HCT116 (cell line): Measurements from ENCODE around the gene MGAT4A. TPM values are rescaled to one million over a fixed set of nuclear protein-coding genes. Genes with fewer than 3 reads are reported as not detected.

Experiments used
- ATAC-seq: fragments of 200-7000 bp; cut with Tn5 transposase; 2 replicates; pipeline ENCODE4 v1.9.1; 2020; ENCODE audit warnings: mild to moderate bottlenecking, moderate library complexity
- BruUV-seq: library from RNA; stranded (reverse); fragments of 400-500 nt; replicated peaks from 2 replicates; lab custom pipeline; 2021; lab: Mats Ljungman, UMichigan
- CTCF ChIA-PET: fragments of 300-600 bp; sonication (Branson Sonifier 250); formaldehyde crosslinking; loops from one replicate; lab custom pipeline; 2021; ENCODE audit warnings: antibody characterized with exemption; lab: Charles Lee
- POLR2A ChIA-PET: fragments of 300-600, 350-600 bp; sonication (Branson Sonifier 250); formaldehyde crosslinking; loops from one replicate; lab custom pipeline; 2021; ENCODE audit warnings: antibody characterized with exemption; lab: Charles Lee
- RAD21 ChIA-PET, 2 experiments: fragments of 300-600 bp; sonication (Branson Sonifier 250); formaldehyde crosslinking; loops; one replicate each; lab custom pipeline; 2023; ENCODE audit warnings: low total read pairs in 2 of 2; ENCODE audit not compliant: uncharacterized antibody in 2 of 2, unreplicated experiment in 2 of 2, low non-redundant PET in 1 of 2; lab: Charles Lee
- DNase-seq: peaks from one replicate; pipeline ENCODE4 v3.0.0-alpha.2; 2010; ENCODE audit warnings: low read depth, low spot score
- H2AFZ ChIP-seq: fragments of 200-600 bp; shearing (Covaris generic), sonication (generic); 2 replicates; pipeline ENCODE4 v1.6.1; 2017; ENCODE audit warnings: low read depth, mixed run types, mixed read lengths, antibody characterized with exemption, low read length; ENCODE audit not compliant: poor library complexity, severe bottlenecking
- H3K27ac ChIP-seq: 2 replicates; pipeline ENCODE4 v1.5.1; 2012; ENCODE audit warnings: low read depth, low read length
- H3K27me3 ChIP-seq: fragments of 200-600 bp; sonication (generic); 2 replicates; pipeline ENCODE4 v1.6.1; 2016; ENCODE audit warnings: mixed run types, low read length, mixed read lengths; ENCODE audit not compliant: insufficient read depth
- H3K36me3 ChIP-seq, 2 experiments: fragments of 200-500 bp in 1 of 2; fragments of 200-600 bp in 1 of 2; sonication (Bioruptor generic) in 1 of 2; sonication (generic) in 1 of 2; 2 replicates each; pipeline versions ENCODE4 v1.5.1 to v1.6.1; 2014 to 2016; ENCODE audit warnings: low read length in 2 of 2, inconsistent platforms in 1 of 2, mixed read lengths in 1 of 2, mixed run types in 1 of 2; ENCODE audit not compliant: insufficient read depth in 2 of 2, control insufficient read depth in 1 of 2
- H3K4me1 ChIP-seq, 2 experiments: fragments of 200-600 bp in 1 of 2; sonication (generic) in 1 of 2; 2 replicates each; pipeline versions ENCODE4 v1.5.1 to v1.6.1; 2012 to 2017; ENCODE audit warnings: low read length in 2 of 2, inconsistent platforms in 1 of 2, mild to moderate bottlenecking in 1 of 2, mixed read lengths in 1 of 2, mixed run types in 1 of 2, moderate library complexity in 1 of 2; ENCODE audit not compliant: insufficient read depth in 2 of 2, control insufficient read depth in 1 of 2
- H3K4me2 ChIP-seq: fragments of 200-600 bp; sonication (generic); 2 replicates; pipeline ENCODE4 v1.6.1; 2017; ENCODE audit warnings: mixed run types, low read length, mixed read lengths
- H3K4me3 ChIP-seq, 2 experiments: fragments of 200-600 bp in 1 of 2; sonication (generic) in 1 of 2; replicated peaks in 1 of 2; 2 replicates each; pipeline ENCODE4 v1.5.1; 2011 to 2016; ENCODE audit warnings: low read length in 2 of 2, control low read depth in 1 of 2, low read depth in 1 of 2, mild to moderate bottlenecking in 1 of 2, mixed read lengths in 1 of 2, mixed run types in 1 of 2
- H3K79me2 ChIP-seq: fragments of 200-600 bp; sonication (generic); 2 replicates; pipeline ENCODE4 v1.6.1; 2017; ENCODE audit warnings: mild to moderate bottlenecking, mixed run types, low read length, moderate library complexity, mixed read lengths; ENCODE audit not compliant: insufficient read depth
- H3K9ac ChIP-seq: fragments of 200-600 bp; sonication (generic); 2 replicates; pipeline ENCODE4 v1.6.1; 2016; ENCODE audit warnings: low read length, mixed read lengths
- H3K9me2 ChIP-seq: fragments of 200-600 bp; sonication (generic), shearing (Covaris generic); 2 replicates; pipeline ENCODE4 v1.6.1; 2017; ENCODE audit warnings: mixed run types, mild to moderate bottlenecking, moderate library complexity; ENCODE audit not compliant: insufficient read depth
- H3K9me3 ChIP-seq, 2 experiments: fragments of 200-500 bp in 1 of 2; fragments of 200-600 bp in 1 of 2; sonication (Bioruptor generic) in 1 of 2; sonication (generic) in 1 of 2; 2 replicates each; pipeline ENCODE4 v1.6.1; 2014 to 2017; ENCODE audit warnings: low read length in 2 of 2, mixed read lengths in 2 of 2, inconsistent platforms in 1 of 2, low read depth in 1 of 2, mild to moderate bottlenecking in 1 of 2, mixed run types in 1 of 2, moderate library complexity in 1 of 2; ENCODE audit not compliant: control insufficient read depth in 1 of 2, insufficient read depth in 1 of 2
- H4K20me1 ChIP-seq: fragments of 200-600 bp; sonication (generic), shearing (Covaris generic); 2 replicates; pipeline ENCODE4 v1.6.1; 2017; ENCODE audit warnings: mixed run types, mild to moderate bottlenecking, moderate library complexity; ENCODE audit not compliant: insufficient read depth
- CBX3 ChIP-seq: IDR thresholded peaks from 2 replicates; pipeline ENCODE4 v1.6.1; 2012; ENCODE audit warnings: low read depth
- CTCF ChIP-seq, 3 experiments: fragments of 200-600 bp in 1 of 3; sonication (generic) in 1 of 3; IDR thresholded peaks in 2 of 3; conservative IDR thresholded peaks in 1 of 3; 2 replicates each; pipeline ENCODE4 v1.5.1; 2012 to 2017; ENCODE audit warnings: low read depth in 2 of 3, low read length in 2 of 3, antibody characterized with exemption in 1 of 3, borderline replicate concordance in 1 of 3, control low read depth in 1 of 3, mild to moderate bottlenecking in 1 of 3, mixed read lengths in 1 of 3, mixed run types in 1 of 3, moderate library complexity in 1 of 3; ENCODE audit not compliant: insufficient read depth in 1 of 3
- EGR1 ChIP-seq: IDR thresholded peaks from 2 replicates; pipeline ENCODE4 v1.6.1; 2012; ENCODE audit warnings: low read depth
- ELF1 ChIP-seq: IDR thresholded peaks from 2 replicates; pipeline ENCODE4 v1.6.1; 2012; ENCODE audit warnings: low read depth, borderline replicate concordance
- EZH2 ChIP-seq: fragments of 200-600 bp; sonication (generic); IDR thresholded peaks from 2 replicates; pipeline ENCODE4 v1.6.1; 2017; ENCODE audit warnings: antibody characterized with exemption, mixed run types
- EZH2phosphoT487 ChIP-seq: fragments of 200-600 bp; IDR thresholded peaks from 2 replicates; pipeline ENCODE4 v1.6.1; 2018; ENCODE audit warnings: antibody characterized with exemption, borderline replicate concordance
- FOSL1 ChIP-seq: IDR thresholded peaks from 2 replicates; pipeline ENCODE4 v1.6.1; 2012; ENCODE audit warnings: low read depth
- JUND ChIP-seq: IDR thresholded peaks from 2 replicates; pipeline ENCODE4 v1.6.1; 2012
- POLR2AphosphoS5 ChIP-seq: IDR thresholded peaks from 2 replicates; pipeline ENCODE4 v1.6.1; 2011; ENCODE audit warnings: mild to moderate bottlenecking, low read depth, low read length, moderate library complexity
- SP1 ChIP-seq: IDR thresholded peaks from 2 replicates; pipeline ENCODE4 v1.6.1; 2012; ENCODE audit warnings: low read depth
- ZFX ChIP-seq: fragments of 450-650 bp; IDR thresholded peaks from 2 replicates; pipeline ENCODE4 v1.6.1; 2017
- ZNF274 ChIP-seq: fragments of 200-500 bp; sonication (Bioruptor generic); IDR thresholded peaks from 2 replicates; pipeline ENCODE4 v1.6.1; 2014; ENCODE audit warnings: mild to moderate bottlenecking, low read depth, low read length, inconsistent platforms
- intact Hi-C: fragments of 100-400 bp; cut with micrococcal nuclease; formaldehyde crosslinking; loops from 2 replicates; pipeline ENCODE4 v1.10.0; 2022
- total RNA-seq: library from RNA; stranded (reverse); gene quantifications from one replicate; pipeline ENCODE4 v1.2.1, GENCODE V29; 2021; ENCODE audit not compliant: unreplicated experiment

Gene MGAT4A
- total RNA-seq, 1 experiment from 2014 or later, result 10.2 TPM

DNA sequence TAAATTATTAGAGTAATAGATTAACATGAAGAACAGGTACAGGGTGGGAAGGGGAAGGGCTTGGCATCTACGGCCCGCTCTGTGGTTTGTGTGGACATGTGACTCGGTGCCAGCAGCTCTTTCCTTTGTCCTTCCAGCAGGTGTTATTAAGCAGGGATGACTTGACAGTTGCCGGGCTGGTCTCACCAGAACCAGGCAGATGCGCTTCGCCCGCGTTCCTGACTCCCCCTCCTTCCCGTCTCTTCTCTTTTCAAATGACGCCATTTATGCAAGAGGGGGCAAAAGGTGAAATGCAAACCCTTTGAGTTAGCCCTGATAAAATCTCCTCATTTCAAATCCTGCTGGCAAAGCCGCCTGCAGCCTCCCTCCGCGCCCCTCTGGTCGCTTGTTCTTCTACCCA lies 38.9 kb upstream of the MGAT4A start:
- H3K9me2 ChIP-seq, result no peaks in the 10 kb centered on the region
- CTCF ChIA-PET, result no interaction called here
- peaks cover 0 to 5% of the 10 kb centered on the region in 2 experiments; a peak in 2 of 4 replicates for H3K4me1 ChIP-seq
- POLR2A ChIA-PET, result no interaction called here
- H3K9me3 ChIP-seq, result no peaks in the 10 kb centered on the region
- DNase-seq (no peak), ATAC-seq (no peak)
- no peak overlapping the region for H3K4me2 ChIP-seq
- no peaks in the 10 kb centered on the region for H3K79me2 ChIP-seq
- no peak overlapping the region for H3K4me3 ChIP-seq
- H2AFZ ChIP-seq, result no peak overlapping the region
- no peaks in the 10 kb centered on the region for H4K20me1 ChIP-seq
- no peaks in the 10 kb centered on the region for H3K27me3 ChIP-seq
- TF ChIP-seq CBX3 (no peak), EGR1 (no peak), ELF1 (no peak), POLR2AphosphoS5 (no peak), CTCF (IDR thresholded peaks at IDR 0.05 in 2 of 3, conservative IDR thresholded peaks at IDR 0.05 in 1 of 3; ENCODE audit: borderline replicate concordance in 1 of 3, insufficient read depth in 1 of 3, low read depth in 2 of 3, low read length in 2 of 3) (no peak)
- H3K27ac ChIP-seq, result no peak overlapping the region
- no TSS peak for BruUV-seq
- no peaks in the 10 kb centered on the region for H3K36me3 ChIP-seq
- RAD21 ChIA-PET, result no interaction called here
- H3K9ac ChIP-seq, result no peak overlapping the region
- intact Hi-C loops, result no loop called here

DNA sequence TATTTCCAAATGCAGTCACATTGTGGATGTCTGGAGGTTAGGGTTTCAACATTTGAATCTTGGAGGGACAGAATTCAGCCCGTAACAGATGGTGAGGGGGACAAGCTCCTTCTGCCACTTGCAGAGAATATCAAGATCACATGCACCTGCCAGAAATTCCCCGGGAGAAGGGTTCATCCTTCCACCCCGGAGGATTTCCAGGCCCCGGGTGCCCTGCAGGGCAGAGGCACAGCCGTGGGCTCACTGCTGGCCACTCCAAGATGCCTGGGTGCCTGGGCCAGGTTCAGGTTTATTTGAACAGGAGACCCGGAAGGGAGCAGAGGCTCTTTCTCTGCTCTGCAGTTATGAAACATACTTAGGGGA lies 38.2 kb upstream of the MGAT4A start:
- no peak overlapping the region for H3K4me2 ChIP-seq
- RAD21 ChIA-PET, result no interaction called here
- no TSS peak for BruUV-seq
- no peaks in the 10 kb centered on the region for H3K36me3 ChIP-seq
- DNase-seq, result no peak
- CTCF ChIA-PET, result no interaction called here
- peaks cover 0 to 5% of the 10 kb centered on the region in 2 experiments; a peak in 2 of 4 replicates for H3K4me1 ChIP-seq
- H3K4me3 ChIP-seq, result no peak overlapping the region
- H4K20me1 ChIP-seq, result no peaks in the 10 kb centered on the region
- ATAC-seq, result no peak
- H3K79me2 ChIP-seq, result no peaks in the 10 kb centered on the region
- no peak for TF ChIP-seq SP1
- TF ChIP-seq FOSL1, result no peak
- TF ChIP-seq EGR1, result no peak
- no peak for TF ChIP-seq ZFX
- no peak for TF ChIP-seq EZH2phosphoT487
- TF ChIP-seq EZH2, result no peak
- TF ChIP-seq JUND, result no peak
- no peak for TF ChIP-seq ELF1
- no peak for TF ChIP-seq ZNF274
- no peak overlapping the region for H3K9ac ChIP-seq
- no peaks in the 10 kb centered on the region for H3K9me3 ChIP-seq
- POLR2A ChIA-PET, result no interaction called here
- H3K27me3 ChIP-seq, result no peaks in the 10 kb centered on the region
- H2AFZ ChIP-seq, result no peak overlapping the region
- no peak overlapping the region for H3K27ac ChIP-seq
- H3K9me2 ChIP-seq, result no peaks in the 10 kb centered on the region
- intact Hi-C loops, result no loop called here
